ENCODE results near the gene SYT7.

The SYT7 gene

DNA sequence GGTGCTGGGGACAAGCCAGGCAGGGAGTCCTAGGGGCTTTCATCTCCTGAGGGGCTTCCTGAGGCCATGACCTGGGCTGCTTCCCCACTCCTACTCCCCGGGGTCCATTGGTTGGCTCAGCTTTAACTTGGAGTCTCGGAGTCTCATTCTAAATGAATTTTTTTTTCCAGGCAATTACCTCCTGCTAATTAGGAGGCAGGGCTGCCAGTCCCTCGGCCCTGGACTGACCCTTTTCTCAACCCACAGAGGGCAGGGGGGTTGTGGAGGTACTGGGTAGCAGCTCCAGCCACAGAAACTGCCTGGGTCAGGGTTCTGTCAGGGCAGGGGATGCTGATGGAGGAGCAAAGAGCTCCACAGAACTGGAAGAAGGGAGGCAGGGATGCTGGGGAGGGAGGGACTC lies 11.9 kb downstream of the SYT7 start:
- no peak overlapping the region for H3K27ac ChIP-seq (ENCODE audit: low read length)
- H3K79me2 ChIP-seq (ENCODE audit: low read length), result no peaks in the 10 kb centered on the region
- H3K27me3 ChIP-seq (replicated peaks; ENCODE audit: insufficient read depth, low read length), result peaks cover 53% of the 10 kb centered on the region
- no peak overlapping the region for H3K9ac ChIP-seq (ENCODE audit: low read length)
- no peaks in the 10 kb centered on the region for H3K9me3 ChIP-seq (replicated peaks; ENCODE audit: insufficient read depth, low read length)
- no peaks in the 10 kb centered on the region for H4K20me1 ChIP-seq (ENCODE audit: insufficient read depth, low read length)
- no peaks in the 10 kb centered on the region for H3K9me2 ChIP-seq (replicated peaks; ENCODE audit: insufficient read depth, low read length)
- no peaks in the 10 kb centered on the region for H3F3A ChIP-seq (ENCODE audit: insufficient read depth, low read length)
- no peaks in the 10 kb centered on the region for H3K36me3 ChIP-seq (replicated peaks; ENCODE audit: insufficient read depth, low read length)
- no peak overlapping the region for H3K4me2 ChIP-seq (ENCODE audit: low read depth, low read length)
- no peaks in the 10 kb centered on the region for H3K4me1 ChIP-seq (ENCODE audit: low read length)
- TF ChIP-seq EZH2phosphoT487 (IDR thresholded peaks at IDR 0.05; ENCODE audit: low read length) (no peak), EZH2 (optimal IDR thresholded peaks at IDR 0.05; ENCODE audit: low read depth, low read length) (no peak)
- TF ChIP-seq, protein P1, sequence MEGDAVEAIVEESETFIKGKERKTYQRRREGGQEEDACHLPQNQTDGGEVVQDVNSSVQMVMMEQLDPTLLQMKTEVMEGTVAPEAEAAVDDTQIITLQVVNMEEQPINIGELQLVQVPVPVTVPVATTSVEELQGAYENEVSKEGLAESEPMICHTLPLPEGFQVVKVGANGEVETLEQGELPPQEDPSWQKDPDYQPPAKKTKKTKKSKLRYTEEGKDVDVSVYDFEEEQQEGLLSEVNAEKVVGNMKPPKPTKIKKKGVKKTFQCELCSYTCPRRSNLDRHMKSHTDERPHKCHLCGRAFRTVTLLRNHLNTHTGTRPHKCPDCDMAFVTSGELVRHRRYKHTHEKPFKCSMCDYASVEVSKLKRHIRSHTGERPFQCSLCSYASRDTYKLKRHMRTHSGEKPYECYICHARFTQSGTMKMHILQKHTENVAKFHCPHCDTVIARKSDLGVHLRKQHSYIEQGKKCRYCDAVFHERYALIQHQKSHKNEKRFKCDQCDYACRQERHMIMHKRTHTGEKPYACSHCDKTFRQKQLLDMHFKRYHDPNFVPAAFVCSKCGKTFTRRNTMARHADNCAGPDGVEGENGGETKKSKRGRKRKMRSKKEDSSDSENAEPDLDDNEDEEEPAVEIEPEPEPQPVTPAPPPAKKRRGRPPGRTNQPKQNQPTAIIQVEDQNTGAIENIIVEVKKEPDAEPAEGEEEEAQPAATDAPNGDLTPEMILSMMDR (IDR thresholded peaks at IDR 0.05; ENCODE audit: low read length), result no peak
- DNase-seq, result no peak
- no peak overlapping the region for H3K4me3 ChIP-seq (ENCODE audit: low read length)
- H2AFZ ChIP-seq (ENCODE audit: low read length), result no peak overlapping the region

DNA sequence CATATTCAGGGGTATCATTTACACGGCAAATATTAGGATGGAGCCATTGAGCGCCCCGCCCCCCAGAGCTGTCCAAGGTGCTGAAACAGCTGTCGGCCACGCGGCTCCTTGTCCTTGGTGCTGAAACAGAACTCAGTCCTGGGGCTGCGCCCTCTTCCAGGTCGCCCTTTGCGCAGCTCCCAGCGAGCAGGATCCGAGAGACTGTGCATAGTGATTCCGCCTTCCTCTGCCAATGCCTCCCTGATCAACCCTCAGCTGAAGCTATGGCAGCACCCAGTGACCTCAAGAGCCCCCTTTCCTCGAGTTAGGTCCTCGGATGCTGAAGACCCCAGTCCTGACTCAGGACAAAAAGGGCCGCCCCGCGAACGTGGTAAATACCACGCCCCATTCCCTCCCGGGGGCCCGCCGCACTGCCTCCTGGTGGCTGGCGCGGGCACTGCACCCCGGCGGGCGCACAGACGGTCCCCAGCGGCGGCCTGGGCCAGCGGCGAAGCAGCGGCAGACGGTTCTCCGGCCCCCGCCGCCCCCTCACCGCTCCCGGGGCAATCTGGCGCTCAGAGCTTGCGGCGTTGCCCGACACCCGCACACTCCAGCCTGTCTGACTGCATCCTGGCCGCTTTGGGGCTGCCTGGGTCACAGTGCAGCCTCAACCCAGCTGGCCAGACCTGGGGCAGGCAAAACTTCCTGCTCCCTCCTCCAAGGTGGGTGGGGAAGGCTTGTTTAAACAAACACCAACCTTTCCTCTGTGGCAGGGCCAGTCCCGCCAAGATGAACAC lies 13.4 kb downstream of the SYT7 start:
- Histone ChIP-seq H3K4me3 (ENCODE audit: low read length) (no peak overlapping the region), H3K9ac (ENCODE audit: low read length) (no peak overlapping the region), H3K9me2 (replicated peaks; ENCODE audit: insufficient read depth, low read length) (no peaks in the 10 kb centered on the region), H3K27ac (ENCODE audit: low read length) (no peak overlapping the region), H3F3A (ENCODE audit: insufficient read depth, low read length) (no peaks in the 10 kb centered on the region), H3K4me1 (ENCODE audit: low read length) (no peaks in the 10 kb centered on the region), H3K36me3 (replicated peaks; ENCODE audit: insufficient read depth, low read length) (no peaks in the 10 kb centered on the region), H2AFZ (ENCODE audit: low read length) (no peak overlapping the region), H3K9me3 (replicated peaks; ENCODE audit: insufficient read depth, low read length) (no peaks in the 10 kb centered on the region), H4K20me1 (ENCODE audit: insufficient read depth, low read length) (no peaks in the 10 kb centered on the region), H3K27me3 (replicated peaks; ENCODE audit: insufficient read depth, low read length) (peaks cover 44% of the 10 kb centered on the region), H3K4me2 (ENCODE audit: low read depth, low read length) (no peak overlapping the region), H3K79me2 (ENCODE audit: low read length) (no peaks in the 10 kb centered on the region)
- TF ChIP-seq, protein P1 (IDR thresholded peaks at IDR 0.05; ENCODE audit: low read length), result peak; percentile 39
- no peak for TF ChIP-seq EZH2phosphoT487 (IDR thresholded peaks at IDR 0.05; ENCODE audit: low read length)
- peak; percentile 82 for DNase-seq

DNA sequence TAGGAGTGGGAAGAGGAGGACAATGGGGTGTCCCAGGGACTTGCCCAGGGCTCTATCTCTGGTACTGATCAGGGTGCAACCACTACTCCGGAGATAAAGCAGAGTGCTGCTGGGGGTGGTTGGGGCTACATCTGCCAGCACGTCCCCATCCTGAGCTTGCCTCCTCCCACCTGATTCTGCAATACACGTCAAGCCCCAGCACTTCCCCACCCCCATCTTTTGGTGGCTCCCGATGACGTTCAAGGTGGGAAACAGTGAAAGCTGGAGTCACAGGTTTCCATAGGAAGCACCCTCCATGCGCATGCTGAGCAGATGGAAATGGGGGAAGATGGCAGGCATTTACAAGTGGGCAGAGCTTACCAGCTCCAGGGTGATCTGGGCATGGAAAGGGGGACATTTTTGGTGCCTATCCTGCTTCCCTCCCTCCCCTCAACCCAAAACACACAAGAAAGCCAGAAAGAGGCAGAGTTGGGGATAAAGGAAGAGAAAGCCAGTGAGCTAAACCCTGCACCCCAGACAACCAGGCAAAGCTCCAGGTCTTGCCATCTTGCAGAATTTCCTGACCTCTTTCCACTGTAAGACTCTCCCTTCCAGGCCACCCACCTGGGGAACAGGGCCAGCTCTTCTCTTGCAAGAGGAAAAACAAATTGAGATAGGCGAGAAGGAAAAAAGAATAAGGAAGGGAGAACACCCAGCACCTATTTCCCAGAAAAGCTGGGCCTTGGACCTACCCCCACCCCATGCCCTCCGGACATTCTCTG lies 15.8 kb downstream of the SYT7 start:
- Histone ChIP-seq H3K4me2 (ENCODE audit: low read depth, low read length) (no peak overlapping the region), H3K9me2 (replicated peaks; ENCODE audit: insufficient read depth, low read length) (no peaks in the 10 kb centered on the region), H4K20me1 (ENCODE audit: insufficient read depth, low read length) (no peaks in the 10 kb centered on the region), H3K36me3 (replicated peaks; ENCODE audit: insufficient read depth, low read length) (no peaks in the 10 kb centered on the region), H3K9ac (ENCODE audit: low read length) (no peak overlapping the region), H3K79me2 (ENCODE audit: low read length) (no peaks in the 10 kb centered on the region), H3K27ac (ENCODE audit: low read length) (no peak overlapping the region), H3K4me3 (ENCODE audit: low read length) (no peak overlapping the region), H3K27me3 (replicated peaks; ENCODE audit: insufficient read depth, low read length) (peaks cover 45% of the 10 kb centered on the region), H3F3A (ENCODE audit: insufficient read depth, low read length) (no peaks in the 10 kb centered on the region), H3K4me1 (ENCODE audit: low read length) (no peaks in the 10 kb centered on the region), H3K9me3 (replicated peaks; ENCODE audit: insufficient read depth, low read length) (no peaks in the 10 kb centered on the region), H2AFZ (ENCODE audit: low read length) (no peak overlapping the region)
- no peak for DNase-seq
- TF ChIP-seq EZH2 (optimal IDR thresholded peaks at IDR 0.05; ENCODE audit: low read depth, low read length), result no peak

DNA sequence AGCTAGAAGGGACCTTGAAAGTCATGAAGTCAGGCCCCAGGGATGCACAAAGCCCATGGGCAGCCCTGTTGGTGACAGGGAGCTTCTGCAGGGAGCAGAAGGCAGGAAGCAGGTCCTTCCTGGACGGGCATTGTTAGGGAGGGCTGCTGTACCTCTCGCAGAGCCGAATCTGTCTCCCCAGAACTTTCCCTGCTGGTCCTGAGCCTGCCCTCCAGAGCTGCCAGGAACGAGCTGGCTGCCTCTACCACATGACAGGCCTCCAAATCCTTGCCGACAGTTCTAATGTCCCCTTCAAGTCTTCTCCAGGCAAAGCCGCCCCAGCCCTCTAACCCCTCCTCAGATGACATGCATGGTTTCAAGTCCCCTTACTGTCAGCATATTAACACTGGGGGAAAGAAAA lies 20.1 kb downstream of the SYT7 start:
- Histone ChIP-seq H3K9ac (ENCODE audit: low read length) (no peak overlapping the region), H3K4me2 (ENCODE audit: low read depth, low read length) (no peak overlapping the region), H3K9me3 (replicated peaks; ENCODE audit: insufficient read depth, low read length) (no peaks in the 10 kb centered on the region), H3K36me3 (replicated peaks; ENCODE audit: insufficient read depth, low read length) (no peaks in the 10 kb centered on the region), H3K9me2 (replicated peaks; ENCODE audit: insufficient read depth, low read length) (no peaks in the 10 kb centered on the region), H3K4me3 (ENCODE audit: low read length) (no peak overlapping the region), H3K27me3 (replicated peaks; ENCODE audit: insufficient read depth, low read length) (peaks cover 70% of the 10 kb centered on the region), H3F3A (ENCODE audit: insufficient read depth, low read length) (no peaks in the 10 kb centered on the region), H4K20me1 (ENCODE audit: insufficient read depth, low read length) (no peaks in the 10 kb centered on the region), H2AFZ (ENCODE audit: low read length) (no peak overlapping the region), H3K27ac (ENCODE audit: low read length) (no peak overlapping the region), H3K79me2 (ENCODE audit: low read length) (no peaks in the 10 kb centered on the region), H3K4me1 (ENCODE audit: low read length) (no peaks in the 10 kb centered on the region)
- TF ChIP-seq, protein P1 (IDR thresholded peaks at IDR 0.05; ENCODE audit: low read length), result no peak
- no peak for TF ChIP-seq EZH2phosphoT487 (IDR thresholded peaks at IDR 0.05; ENCODE audit: low read length)
- no peak for TF ChIP-seq EZH2 (optimal IDR thresholded peaks at IDR 0.05; ENCODE audit: low read depth, low read length)
- no peak for DNase-seq

Measured in MM.1S (cell line).